ENCODE results near the gene PPP3R1. TPM values are rescaled to one million over a fixed set of nuclear protein-coding genes. Genes with fewer than 3 reads are reported as not detected.

Gene PPP3R1
- total and polyA plus RNA-seq, 2 donors from 2014 or later: 18.3 to 50.8 TPM

GRCh38 chr2:68141875-68142274 lies 110.5 kb downstream of the PPP3R1 start:
- Histone ChIP-seq H3K27me3 (ENCODE audit: control insufficient read depth, insufficient read depth, low read length) (no peaks in the 10 kb centered on the region), H3K4me3 (ENCODE audit: low read length in 3 of 3) (no peak overlapping the region), H3K36me3 (ENCODE audit: control insufficient read depth in 2 of 3, insufficient read depth in 3 of 3, low read length in 3 of 3) (peaks cover 0 to 4% (median 0%) of the 10 kb centered on the region in 3 donors), H3K9ac (ENCODE audit: low read length in 3 of 3) (no peak overlapping the region), H3K9me3 (ENCODE audit: control insufficient read depth in 2 of 3, insufficient read depth in 1 of 3, low read length in 3 of 3) (no peaks in the 10 kb centered on the region), H3K4me1 (ENCODE audit: control insufficient read depth in 2 of 3, insufficient read depth in 2 of 3, low read depth in 1 of 3, low read length in 3 of 3) (no peaks in the 10 kb centered on the region), H3K27ac (ENCODE audit: low read depth in 2 of 2, low read length in 2 of 2) (no peak overlapping the region)
- no peak for DNase-seq
- TF ChIP-seq, protein P1, sequence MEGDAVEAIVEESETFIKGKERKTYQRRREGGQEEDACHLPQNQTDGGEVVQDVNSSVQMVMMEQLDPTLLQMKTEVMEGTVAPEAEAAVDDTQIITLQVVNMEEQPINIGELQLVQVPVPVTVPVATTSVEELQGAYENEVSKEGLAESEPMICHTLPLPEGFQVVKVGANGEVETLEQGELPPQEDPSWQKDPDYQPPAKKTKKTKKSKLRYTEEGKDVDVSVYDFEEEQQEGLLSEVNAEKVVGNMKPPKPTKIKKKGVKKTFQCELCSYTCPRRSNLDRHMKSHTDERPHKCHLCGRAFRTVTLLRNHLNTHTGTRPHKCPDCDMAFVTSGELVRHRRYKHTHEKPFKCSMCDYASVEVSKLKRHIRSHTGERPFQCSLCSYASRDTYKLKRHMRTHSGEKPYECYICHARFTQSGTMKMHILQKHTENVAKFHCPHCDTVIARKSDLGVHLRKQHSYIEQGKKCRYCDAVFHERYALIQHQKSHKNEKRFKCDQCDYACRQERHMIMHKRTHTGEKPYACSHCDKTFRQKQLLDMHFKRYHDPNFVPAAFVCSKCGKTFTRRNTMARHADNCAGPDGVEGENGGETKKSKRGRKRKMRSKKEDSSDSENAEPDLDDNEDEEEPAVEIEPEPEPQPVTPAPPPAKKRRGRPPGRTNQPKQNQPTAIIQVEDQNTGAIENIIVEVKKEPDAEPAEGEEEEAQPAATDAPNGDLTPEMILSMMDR (IDR thresholded peaks at IDR 0.05; ENCODE audit: borderline replicate concordance, extremely low read depth, insufficient read depth): no peak
- intact Hi-C loops (cut with DNase I): no loop called here
- FAIRE-seq: no peak

DNA sequence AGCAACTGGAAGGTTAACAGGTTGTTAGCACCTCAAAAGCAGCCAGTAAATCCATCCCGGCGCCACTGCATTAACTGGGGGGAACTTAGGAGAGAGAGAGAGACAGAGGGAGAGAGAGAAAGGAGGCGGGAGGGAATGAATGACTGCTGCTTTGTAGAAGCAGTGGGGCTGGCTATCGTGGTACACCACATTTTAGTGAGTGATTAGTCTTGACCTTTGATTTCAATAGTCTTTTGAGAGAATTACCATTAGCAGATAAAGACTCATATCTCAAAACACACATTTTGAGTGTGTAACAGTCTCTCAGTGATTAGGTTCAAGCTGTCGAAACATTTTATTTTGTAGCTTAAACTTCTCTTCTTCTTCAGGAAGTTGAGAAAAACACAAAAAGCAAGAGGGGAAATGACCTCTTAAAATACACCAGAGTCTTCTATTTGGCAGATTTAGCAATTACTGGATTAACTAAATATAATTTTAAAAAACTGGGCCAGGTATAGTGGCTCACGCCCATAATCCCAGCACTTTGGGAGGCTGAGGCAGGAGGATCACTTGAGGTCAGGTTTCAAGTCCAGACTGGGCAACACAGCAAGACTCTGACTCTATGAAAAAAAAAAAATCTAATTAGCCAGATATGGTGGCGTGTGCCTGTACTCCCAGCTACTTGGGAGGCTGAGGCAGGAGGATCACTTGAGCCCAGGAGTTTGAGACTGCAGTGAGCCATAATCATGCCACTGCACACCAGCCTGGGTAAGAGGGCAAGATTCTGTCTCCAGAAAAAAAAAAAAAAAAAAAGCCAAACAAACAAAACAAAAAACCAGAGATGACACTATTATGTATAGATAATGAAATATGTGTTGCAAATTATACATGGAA lies 116.6 kb downstream of the PPP3R1 start:
- Histone ChIP-seq H3K36me3 (ENCODE audit: control insufficient read depth in 2 of 3, insufficient read depth in 3 of 3, low read length in 3 of 3) (peaks cover 0 to 12% (median 0%) of the 10 kb centered on the region in 3 donors), H3K4me1 (ENCODE audit: control insufficient read depth in 2 of 3, insufficient read depth in 2 of 3, low read depth in 1 of 3, low read length in 3 of 3) (no peaks in the 10 kb centered on the region), H3K9me3 (ENCODE audit: control insufficient read depth in 2 of 3, insufficient read depth in 1 of 3, low read length in 3 of 3) (no peaks in the 10 kb centered on the region), H3K9ac (ENCODE audit: low read length in 3 of 3) (no peak overlapping the region), H3K27ac (ENCODE audit: low read depth in 2 of 2, low read length in 2 of 2) (no peak overlapping the region), H3K27me3 (ENCODE audit: control insufficient read depth, insufficient read depth, low read length) (no peaks in the 10 kb centered on the region), H3K4me3 (ENCODE audit: low read length in 3 of 3) (no peak overlapping the region)
- DNase-seq (no peak), FAIRE-seq (no peak)
- TF ChIP-seq, protein P1 (IDR thresholded peaks at IDR 0.05; ENCODE audit: borderline replicate concordance, extremely low read depth, insufficient read depth): no peak
- intact Hi-C loops (cut with DNase I): no loop called here

DNA sequence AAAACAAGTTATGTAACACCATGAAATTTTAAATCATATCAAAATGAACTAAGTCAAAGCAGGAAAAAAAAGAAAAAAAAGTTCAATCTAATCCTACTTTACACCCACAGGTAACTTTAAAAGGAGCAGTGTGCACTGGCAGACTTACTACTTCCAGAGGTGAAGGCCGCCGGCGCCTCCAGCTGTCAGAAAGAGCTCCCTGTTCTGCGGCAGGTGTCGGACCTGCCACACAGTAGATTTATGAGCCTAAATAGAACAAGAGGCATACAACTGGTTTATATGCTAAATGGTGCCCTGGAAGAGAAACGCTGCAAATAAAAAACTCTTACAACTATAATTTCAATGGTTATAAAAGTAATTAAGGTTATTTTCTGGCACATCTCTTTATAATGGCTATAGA lies 117.8 kb downstream of the PPP3R1 start:
- TF ChIP-seq, protein P1 (IDR thresholded peaks at IDR 0.05; ENCODE audit: borderline replicate concordance, extremely low read depth, insufficient read depth): no peak
- Histone ChIP-seq H3K9ac (ENCODE audit: low read length in 3 of 3) (no peak overlapping the region), H3K4me1 (ENCODE audit: control insufficient read depth in 2 of 3, insufficient read depth in 2 of 3, low read depth in 1 of 3, low read length in 3 of 3) (no peaks in the 10 kb centered on the region), H3K36me3 (ENCODE audit: control insufficient read depth in 2 of 3, insufficient read depth in 3 of 3, low read length in 3 of 3) (peaks cover 0 to 15% (median 0%) of the 10 kb centered on the region in 3 donors), H3K27me3 (ENCODE audit: control insufficient read depth, insufficient read depth, low read length) (no peaks in the 10 kb centered on the region), H3K9me3 (ENCODE audit: control insufficient read depth in 2 of 3, insufficient read depth in 1 of 3, low read length in 3 of 3) (no peaks in the 10 kb centered on the region), H3K4me3 (ENCODE audit: low read length in 3 of 3) (no peak overlapping the region), H3K27ac (ENCODE audit: low read depth in 2 of 2, low read length in 2 of 2) (no peak overlapping the region)
- DNase-seq: no peak
- no peak for FAIRE-seq
- intact Hi-C loops (cut with DNase I): no loop called here
